GM12875 (cell line): ENCODE results near the gene EFEMP1.

Source experiments
- H3K4me3 ChIP-seq: one replicate; pipeline ENCODE4 v1.5.1; 2011; ENCODE audit warnings: low read depth, low read length, control low read depth
- TF ChIP-seq, protein P1 (sequence below): IDR thresholded peaks from 2 replicates; pipeline ENCODE4 v1.5.1; 2011; ENCODE audit warnings: low read depth, mild to moderate bottlenecking, control low read depth, inconsistent platforms, low read length, moderate library complexity, borderline replicate concordance; ENCODE audit not compliant: insufficient read depth

Gene EFEMP1

DNA sequence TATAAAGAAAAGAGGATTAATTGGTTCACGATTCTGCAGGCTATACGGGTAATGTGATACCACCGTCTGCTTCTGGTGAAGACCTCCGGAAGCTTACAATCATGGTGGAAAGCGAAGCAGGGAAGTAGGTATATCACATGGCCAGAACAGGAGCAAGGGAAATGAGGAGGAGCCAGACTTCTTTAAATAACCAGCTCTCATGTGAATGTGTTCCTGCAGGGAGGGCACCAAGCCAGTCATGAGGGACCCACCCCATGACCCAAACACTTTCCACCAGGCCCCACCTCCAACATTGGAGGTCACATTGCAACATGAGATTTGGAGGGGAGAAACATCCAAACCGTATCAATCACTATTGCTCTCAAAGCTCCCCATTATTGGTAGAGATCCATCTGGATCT, 61.8 kb downstream of the EFEMP1 start:
- TF ChIP-seq, protein P1, sequence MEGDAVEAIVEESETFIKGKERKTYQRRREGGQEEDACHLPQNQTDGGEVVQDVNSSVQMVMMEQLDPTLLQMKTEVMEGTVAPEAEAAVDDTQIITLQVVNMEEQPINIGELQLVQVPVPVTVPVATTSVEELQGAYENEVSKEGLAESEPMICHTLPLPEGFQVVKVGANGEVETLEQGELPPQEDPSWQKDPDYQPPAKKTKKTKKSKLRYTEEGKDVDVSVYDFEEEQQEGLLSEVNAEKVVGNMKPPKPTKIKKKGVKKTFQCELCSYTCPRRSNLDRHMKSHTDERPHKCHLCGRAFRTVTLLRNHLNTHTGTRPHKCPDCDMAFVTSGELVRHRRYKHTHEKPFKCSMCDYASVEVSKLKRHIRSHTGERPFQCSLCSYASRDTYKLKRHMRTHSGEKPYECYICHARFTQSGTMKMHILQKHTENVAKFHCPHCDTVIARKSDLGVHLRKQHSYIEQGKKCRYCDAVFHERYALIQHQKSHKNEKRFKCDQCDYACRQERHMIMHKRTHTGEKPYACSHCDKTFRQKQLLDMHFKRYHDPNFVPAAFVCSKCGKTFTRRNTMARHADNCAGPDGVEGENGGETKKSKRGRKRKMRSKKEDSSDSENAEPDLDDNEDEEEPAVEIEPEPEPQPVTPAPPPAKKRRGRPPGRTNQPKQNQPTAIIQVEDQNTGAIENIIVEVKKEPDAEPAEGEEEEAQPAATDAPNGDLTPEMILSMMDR: no peak
- no peak overlapping the region for H3K4me3 ChIP-seq

DNA sequence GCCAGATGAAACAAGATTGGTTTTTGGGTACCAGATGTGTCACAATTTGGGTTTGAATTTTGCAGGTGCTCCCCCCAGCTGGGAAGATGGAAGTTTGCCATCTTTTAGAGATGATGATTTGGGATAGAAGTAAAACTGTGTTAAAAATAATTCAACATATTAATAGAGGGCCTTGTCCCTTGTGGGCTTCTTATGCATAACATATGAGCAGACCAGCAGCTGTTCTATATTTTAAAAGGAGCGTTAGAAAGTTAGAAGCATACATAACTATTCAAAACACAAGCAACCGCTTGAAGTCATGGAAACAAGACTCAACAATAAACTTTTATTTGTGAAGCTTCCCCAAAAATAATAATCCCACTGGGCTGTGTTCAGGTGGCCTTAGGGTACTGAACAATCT, 62.8 kb downstream of the EFEMP1 start:
- TF ChIP-seq, protein P1: no peak

DNA sequence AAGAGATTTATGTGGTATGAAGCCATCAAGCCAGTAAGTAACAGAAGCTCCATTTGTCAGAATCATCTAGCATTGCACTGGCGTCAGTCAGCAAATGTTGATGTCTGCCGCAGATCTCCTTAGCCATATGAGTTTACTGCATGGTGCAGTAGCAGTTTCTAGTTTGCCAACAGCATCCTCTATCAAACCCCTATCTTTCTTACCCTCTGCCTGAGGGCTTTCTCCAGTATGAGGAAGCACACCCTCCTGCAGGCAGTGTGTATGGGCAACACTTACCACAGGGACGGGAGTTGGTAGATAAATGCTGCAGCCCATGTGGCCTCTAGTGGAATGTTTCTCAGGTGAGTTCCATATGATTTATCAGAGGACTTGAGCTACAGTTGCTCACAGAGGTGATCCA, 63.7 kb downstream of the EFEMP1 start:
- H3K4me3 ChIP-seq: no peak overlapping the region
- TF ChIP-seq, protein P1: no peak

More for the DNA sequence above, 62.8 kb downstream of the EFEMP1 start:
- no peak overlapping the region for H3K4me3 ChIP-seq

DNA sequence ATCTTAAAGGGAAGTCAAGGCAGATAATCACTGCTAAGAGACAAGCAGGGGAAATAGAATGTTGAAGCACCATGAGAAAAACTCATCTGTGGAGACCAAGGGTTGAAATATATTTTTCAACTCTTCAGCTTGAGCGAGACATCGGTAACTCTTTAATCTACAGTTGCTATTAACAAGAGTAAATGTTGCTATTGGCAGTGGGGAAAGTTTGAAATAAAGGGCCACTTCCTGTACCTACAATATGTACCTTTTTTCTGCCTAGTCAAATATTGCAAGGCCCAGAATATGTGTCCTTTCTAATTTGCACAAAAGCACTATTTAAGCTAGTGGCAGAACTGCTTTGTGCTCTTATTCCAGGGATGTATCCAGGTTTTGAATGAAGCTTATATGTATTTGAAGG, 65.8 kb downstream of the EFEMP1 start:
- no peak overlapping the region for H3K4me3 ChIP-seq
- TF ChIP-seq, protein P1: no peak

DNA sequence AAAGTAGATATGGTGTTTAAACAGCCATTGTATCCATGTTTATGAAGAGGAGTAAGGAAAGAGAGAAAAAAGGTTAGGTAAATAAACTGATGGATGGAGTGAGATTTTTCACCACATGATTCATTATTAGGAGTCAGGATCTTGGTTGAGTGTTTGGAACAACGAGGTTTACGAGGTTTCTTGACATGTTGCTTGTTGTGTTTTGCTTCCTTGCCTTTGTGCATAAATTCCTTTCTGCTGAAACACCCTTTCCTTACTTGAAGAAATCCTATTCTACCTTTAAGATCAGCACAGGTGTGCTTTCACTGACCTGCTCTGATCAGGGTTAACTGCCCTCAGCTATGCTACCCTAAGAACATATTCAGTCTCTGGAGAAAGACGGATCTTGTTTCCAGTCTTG, 66.6 kb downstream of the EFEMP1 start:
- TF ChIP-seq, protein P1: no peak

DNA sequence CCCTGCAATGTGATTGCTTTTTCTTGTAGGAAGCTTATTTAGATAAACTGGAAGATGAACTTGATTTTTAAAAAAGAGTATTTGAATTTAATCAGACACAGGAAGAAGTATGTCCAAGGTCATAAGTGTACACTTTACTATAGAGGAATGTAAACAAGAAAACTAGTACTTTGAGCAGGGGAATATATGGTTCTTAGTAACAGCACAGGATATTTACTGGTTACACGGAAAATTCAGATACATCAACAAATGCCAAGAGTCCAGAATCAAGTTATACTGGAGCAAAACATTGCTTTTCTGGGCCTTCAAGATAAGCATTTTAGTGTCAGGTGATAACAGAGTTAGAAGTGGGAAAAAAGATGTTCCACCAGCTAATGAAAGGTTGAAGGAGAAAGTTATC, 75.5 kb downstream of the EFEMP1 start:
- TF ChIP-seq, protein P1: no peak
- H3K4me3 ChIP-seq: no peak overlapping the region

More for the DNA sequence above, 66.6 kb downstream of the EFEMP1 start:
- H3K4me3 ChIP-seq: no peak overlapping the region

DNA sequence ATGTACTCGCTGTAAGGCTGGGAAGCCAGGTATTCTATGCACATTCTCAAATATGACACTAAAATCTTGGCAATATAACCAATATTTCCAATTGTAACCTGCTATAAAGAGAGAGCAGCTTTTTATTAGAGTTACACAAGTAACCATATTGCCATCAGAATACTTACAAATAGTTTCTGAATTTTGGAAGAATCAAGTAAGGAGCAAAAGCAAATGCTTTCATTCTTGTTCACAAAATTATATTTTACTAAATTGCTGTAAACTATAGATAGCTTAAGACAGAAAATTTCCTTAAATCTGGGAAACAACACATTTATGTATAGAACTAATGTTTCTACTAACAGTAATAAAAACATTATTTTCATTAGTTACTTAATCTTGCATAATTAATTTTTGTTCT, 77.2 kb downstream of the EFEMP1 start:
- no peak overlapping the region for H3K4me3 ChIP-seq
- TF ChIP-seq, protein P1: no peak
